Brain microvascular endothelial cell (primary cell): ENCODE data around the gene MAPK7.

Source experiments
- DNase-seq: peaks from one replicate; pipeline ENCODE4 v3.0.0-alpha.2; 2020
- H3K27ac ChIP-seq: fragments of 250-450 bp; sonication (Bioruptor Pico); 2 replicates; pipeline ENCODE4 v1.5.1; 2020; ENCODE audit warnings: mild to moderate bottlenecking, moderate library complexity
- H3K27me3 ChIP-seq: fragments of 250-450 bp; sonication (Bioruptor Pico); replicated peaks from 2 replicates; pipeline ENCODE4 v1.5.1; 2020; ENCODE audit warnings: mild to moderate bottlenecking
- H3K36me3 ChIP-seq: fragments of 250-450 bp; sonication (Bioruptor Pico); replicated peaks from 2 replicates; pipeline ENCODE4 v1.5.1; 2020; ENCODE audit warnings: mild to moderate bottlenecking
- H3K4me3 ChIP-seq: 2 replicates; pipeline ENCODE4 v1.5.1; 2011; ENCODE audit warnings: low read depth, mild to moderate bottlenecking, control low read depth, low read length, moderate library complexity
- CTCF ChIP-seq: IDR thresholded peaks from 2 replicates; pipeline ENCODE4 v1.5.1; 2011; ENCODE audit warnings: low read depth, mild to moderate bottlenecking, moderate library complexity, low read length, control low read depth, inconsistent platforms; ENCODE audit errors: missing control alignments
- in situ Hi-C: cut with HindIII; loops from 2 replicates; pipeline ENCODE4 v1.10.0; 2017; ENCODE audit warnings: low sequenced_read_pairs, low pct_ligation_motif_present

Gene MAPK7

GRCh38 chr17:19398301-19399181 is 20.2 kb downstream of the MAPK7 start:
- in situ Hi-C loops: no loop called here
- no peaks in the 10 kb centered on the region for H3K27me3 ChIP-seq
- DNase-seq: no peak
- H3K36me3 ChIP-seq: no peaks in the 10 kb centered on the region
- H3K4me3 ChIP-seq: no peak overlapping the region
- no peak overlapping the region for H3K27ac ChIP-seq
- no peak for TF ChIP-seq CTCF

- no peak overlapping the region for H3K27ac ChIP-seq
- TF ChIP-seq CTCF: no peak
These were observed 21.6 kb downstream of the MAPK7 start for GRCh38 chr17:19399750-19400450.

GRCh38 chr17:19401321-19402010 is 23.2 kb downstream of the MAPK7 start:
- Histone ChIP-seq H3K36me3 (no peaks in the 10 kb centered on the region), H3K4me3 (no peak overlapping the region), H3K27ac (no peak overlapping the region), H3K27me3 (no peaks in the 10 kb centered on the region)
- no peak for TF ChIP-seq CTCF
- DNase-seq: no peak
- in situ Hi-C loops: no loop called here

More at GRCh38 chr17:19399750-19400450, 21.6 kb downstream of the MAPK7 start:
- DNase-seq: no peak
- Histone ChIP-seq H3K4me3 (no peak overlapping the region), H3K36me3 (no peaks in the 10 kb centered on the region), H3K27me3 (no peaks in the 10 kb centered on the region)
- in situ Hi-C loops: no loop called here

- in situ Hi-C loops: no loop called here
- no peak overlapping the region for H3K4me3 ChIP-seq
- H3K36me3 ChIP-seq: no peaks in the 10 kb centered on the region
- no peak for DNase-seq
- H3K27ac ChIP-seq: no peak overlapping the region
- no peaks in the 10 kb centered on the region for H3K27me3 ChIP-seq
- no peak for TF ChIP-seq CTCF
These were observed 23.9 kb downstream of the MAPK7 start for GRCh38 chr17:19402171-19402570.

GRCh38 chr17:19403021-19403420 is 24.7 kb downstream of the MAPK7 start:
- Histone ChIP-seq H3K27ac (no peak overlapping the region), H3K4me3 (no peak overlapping the region), H3K27me3 (no peaks in the 10 kb centered on the region), H3K36me3 (no peaks in the 10 kb centered on the region)
- TF ChIP-seq CTCF: no peak
- in situ Hi-C loops: no loop called here
- DNase-seq: no peak
